ENCODE measurements around the gene C10orf90. TPM values are rescaled to one million over a fixed set of nuclear protein-coding genes. Genes with fewer than 3 reads are reported as not detected.

C10orf90 gene
- total RNA-seq, 2 donors from 2014 or later = not detected

DNA sequence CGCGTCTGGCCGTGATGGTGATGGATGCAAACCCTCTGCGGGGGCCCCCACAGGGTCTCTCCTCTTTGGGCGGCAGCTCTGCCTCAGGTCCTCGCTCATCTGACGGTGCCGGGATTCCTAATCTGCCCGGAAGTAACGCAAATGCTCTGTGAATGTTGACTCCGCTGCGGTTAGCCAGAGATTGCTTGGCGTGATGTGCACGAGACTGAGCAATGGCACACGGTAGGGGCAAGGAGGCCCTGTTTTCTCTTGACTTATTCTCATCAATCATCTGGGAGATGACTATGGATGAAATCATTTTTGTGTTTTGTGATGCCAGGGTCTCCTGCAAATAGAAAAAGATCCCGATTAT lies 165.8 kb downstream of the C10orf90 start:
- DNase-seq (no peak), ATAC-seq (replicated peaks in 1 of 2) (no peak)
- no peaks in the 10 kb centered on the region for H3K36me3 Mint-ChIP-seq (ENCODE audit: insufficient read depth in 2 of 2)
- H3K4me1 Mint-ChIP-seq (ENCODE audit: low read depth) = no peaks in the 10 kb centered on the region
- no peak overlapping the region for H3K27ac Mint-ChIP-seq
- H3K4me3 Mint-ChIP-seq = no peak overlapping the region
- no peaks in the 10 kb centered on the region for H3K9me3 Mint-ChIP-seq
- H3K27me3 Mint-ChIP-seq (ENCODE audit: low read depth) = peaks cover 6% of the 10 kb centered on the region

- peak in 1 of 2 donors; percentile 33 for ATAC-seq (replicated peaks in 1 of 2)
- no peak overlapping the region for H3K4me3 Mint-ChIP-seq
- peak in 1 of 2 donors; percentile 8 for DNase-seq
- H3K27ac Mint-ChIP-seq = no peak overlapping the region
- no peaks in the 10 kb centered on the region for H3K4me1 Mint-ChIP-seq (ENCODE audit: low read depth)
- H3K9me3 Mint-ChIP-seq = no peaks in the 10 kb centered on the region
- H3K27me3 Mint-ChIP-seq (ENCODE audit: low read depth) = peaks cover 6% of the 10 kb centered on the region
- no peaks in the 10 kb centered on the region for H3K36me3 Mint-ChIP-seq (ENCODE audit: insufficient read depth in 2 of 2)
Observed at GRCh38 chr10:126504063-126504760, 166.3 kb downstream of the C10orf90 start.

GRCh38 chr10:126503392-126504062 lies 167.0 kb downstream of the C10orf90 start:
- Mint-ChIP-seq H3K4me1 (ENCODE audit: low read depth) (no peaks in the 10 kb centered on the region), H3K27me3 (ENCODE audit: low read depth) (peaks cover 6% of the 10 kb centered on the region), H3K9me3 (no peaks in the 10 kb centered on the region), H3K27ac (no peak overlapping the region), H3K36me3 (ENCODE audit: insufficient read depth in 2 of 2) (no peaks in the 10 kb centered on the region), H3K4me3 (no peak overlapping the region)
- DNase-seq (no peak), ATAC-seq (replicated peaks in 1 of 2) (no peak)

- no peak overlapping the region for H3K27ac Mint-ChIP-seq
- ATAC-seq (replicated peaks in 1 of 2) (no peak), DNase-seq (no peak)
- H3K9me3 Mint-ChIP-seq = no peaks in the 10 kb centered on the region
- no peaks in the 10 kb centered on the region for H3K4me1 Mint-ChIP-seq (ENCODE audit: low read depth)
- no peak overlapping the region for H3K4me3 Mint-ChIP-seq
- H3K27me3 Mint-ChIP-seq (ENCODE audit: low read depth) = peaks cover 6% of the 10 kb centered on the region
- no peaks in the 10 kb centered on the region for H3K36me3 Mint-ChIP-seq (ENCODE audit: insufficient read depth in 2 of 2)
Observed at GRCh38 chr10:126502441-126502840, 168.1 kb downstream of the C10orf90 start.

DNA sequence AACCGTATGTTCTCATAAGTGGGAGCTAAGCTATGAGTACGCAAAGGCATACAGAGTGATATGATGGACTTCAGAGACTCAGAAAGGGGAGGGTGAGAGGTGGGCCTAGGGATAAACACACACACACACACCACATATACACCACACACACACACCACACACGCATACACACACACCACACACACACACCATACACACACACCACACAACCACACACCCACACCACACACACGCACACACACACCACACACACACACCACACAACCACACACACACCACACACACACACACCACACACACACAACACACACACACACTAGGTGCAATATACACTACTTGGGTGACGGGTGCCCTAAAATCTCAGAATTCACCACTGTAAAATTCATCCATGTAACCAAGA lies 168.7 kb downstream of the C10orf90 start:
- Mint-ChIP-seq H3K27me3 (ENCODE audit: low read depth) (peaks cover 6% of the 10 kb centered on the region), H3K9me3 (no peaks in the 10 kb centered on the region), H3K36me3 (ENCODE audit: insufficient read depth in 2 of 2) (no peaks in the 10 kb centered on the region), H3K4me3 (no peak overlapping the region), H3K27ac (no peak overlapping the region), H3K4me1 (ENCODE audit: low read depth) (no peaks in the 10 kb centered on the region)
- no peak for DNase-seq
- no peak for ATAC-seq (replicated peaks in 1 of 2)

GRCh38 chr10:126500866-126501265 lies 169.6 kb downstream of the C10orf90 start:
- Mint-ChIP-seq H3K27ac (no peak overlapping the region), H3K36me3 (ENCODE audit: insufficient read depth in 2 of 2) (no peaks in the 10 kb centered on the region), H3K9me3 (no peaks in the 10 kb centered on the region), H3K4me1 (ENCODE audit: low read depth) (no peaks in the 10 kb centered on the region), H3K27me3 (ENCODE audit: low read depth) (peaks cover 6% of the 10 kb centered on the region), H3K4me3 (no peak overlapping the region)
- DNase-seq = no peak
- ATAC-seq (replicated peaks in 1 of 2) = no peak

DNA sequence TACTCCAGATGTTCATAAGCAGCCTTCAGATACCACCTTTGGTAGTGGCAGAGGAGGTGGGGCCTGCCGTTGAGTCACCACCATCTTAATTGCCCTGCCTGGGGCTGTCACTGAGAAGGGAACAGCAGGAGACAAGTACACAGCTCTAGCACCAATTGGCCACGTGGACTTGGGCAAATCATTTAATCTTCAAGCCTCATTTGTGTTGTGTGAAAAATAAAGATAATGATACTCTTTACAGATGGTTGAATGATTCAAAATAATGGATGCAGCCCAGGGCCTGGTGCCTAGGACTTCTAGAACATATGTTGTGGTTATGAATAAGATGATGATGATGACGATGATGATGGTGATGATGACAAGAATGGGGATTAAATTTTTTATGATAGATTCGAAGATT lies 170.3 kb downstream of the C10orf90 start:
- H3K27ac Mint-ChIP-seq = no peak overlapping the region
- ATAC-seq (replicated peaks in 1 of 2) (no peak), DNase-seq (no peak)
- no peak overlapping the region for H3K4me3 Mint-ChIP-seq
- no peaks in the 10 kb centered on the region for H3K36me3 Mint-ChIP-seq (ENCODE audit: insufficient read depth in 2 of 2)
- no peaks in the 10 kb centered on the region for H3K4me1 Mint-ChIP-seq (ENCODE audit: low read depth)
- no peaks in the 10 kb centered on the region for H3K9me3 Mint-ChIP-seq
- H3K27me3 Mint-ChIP-seq (ENCODE audit: low read depth) = peaks cover 6% of the 10 kb centered on the region

GRCh38 chr10:126499744-126500143 lies 170.7 kb downstream of the C10orf90 start:
- Mint-ChIP-seq H3K4me1 (ENCODE audit: low read depth) (no peaks in the 10 kb centered on the region), H3K4me3 (no peak overlapping the region), H3K9me3 (no peaks in the 10 kb centered on the region), H3K36me3 (ENCODE audit: insufficient read depth in 2 of 2) (no peaks in the 10 kb centered on the region), H3K27me3 (ENCODE audit: low read depth) (peaks cover 6% of the 10 kb centered on the region), H3K27ac (no peak overlapping the region)
- ATAC-seq (replicated peaks in 1 of 2) = no peak
- DNase-seq = no peak

- DNase-seq (no peak), ATAC-seq (replicated peaks in 1 of 2) (no peak)
- Mint-ChIP-seq H3K4me3 (no peak overlapping the region), H3K27me3 (ENCODE audit: low read depth) (peaks cover 6% of the 10 kb centered on the region), H3K27ac (no peak overlapping the region), H3K9me3 (no peaks in the 10 kb centered on the region), H3K4me1 (ENCODE audit: low read depth) (no peaks in the 10 kb centered on the region), H3K36me3 (ENCODE audit: insufficient read depth in 2 of 2) (no peaks in the 10 kb centered on the region)
Observed at GRCh38 chr10:126497672-126498071, 172.8 kb downstream of the C10orf90 start.

DNA sequence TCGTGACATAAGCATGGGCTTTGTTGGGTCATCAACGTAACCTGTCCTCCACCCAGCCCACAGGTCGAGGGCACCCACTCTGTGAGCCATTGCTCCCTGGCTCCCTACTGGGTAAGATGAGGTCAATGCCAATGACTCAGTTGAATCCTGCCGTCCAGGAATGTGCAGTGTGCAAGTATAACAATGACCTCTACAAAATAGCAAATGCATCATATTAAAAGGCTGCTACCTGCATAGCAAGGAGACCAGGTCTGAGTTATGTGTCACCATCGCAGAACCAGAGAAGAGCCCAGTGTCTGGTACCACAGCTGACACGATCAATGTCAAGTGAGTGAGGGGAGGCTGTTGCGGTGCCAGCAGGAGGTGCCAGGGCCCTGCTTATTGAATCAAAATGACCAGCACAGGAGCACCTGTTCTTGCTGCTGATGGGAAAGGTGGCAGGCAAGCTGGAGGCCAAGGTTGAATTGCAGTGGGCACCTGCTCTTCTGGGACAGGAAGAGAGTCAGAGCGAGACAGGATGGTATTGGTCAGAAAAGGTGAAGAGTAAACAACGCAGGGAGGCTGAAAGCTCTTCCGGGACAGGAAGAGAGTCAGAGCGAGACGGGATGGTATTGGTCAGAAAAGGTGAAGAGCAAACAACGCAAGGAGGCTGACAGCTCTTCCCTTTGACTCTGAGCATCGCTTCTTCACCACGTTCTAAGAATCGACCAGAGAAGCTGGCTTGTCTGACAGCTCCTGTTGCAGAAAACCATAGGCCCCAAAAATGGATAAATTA lies 173.5 kb downstream of the C10orf90 start:
- H3K4me1 Mint-ChIP-seq (ENCODE audit: low read depth) = no peaks in the 10 kb centered on the region
- no peak for DNase-seq
- ATAC-seq (replicated peaks in 1 of 2) = peak in 1 of 2 donors; percentile 19
- no peaks in the 10 kb centered on the region for H3K36me3 Mint-ChIP-seq (ENCODE audit: insufficient read depth in 2 of 2)
- no peak overlapping the region for H3K4me3 Mint-ChIP-seq
- H3K9me3 Mint-ChIP-seq = no peaks in the 10 kb centered on the region
- no peak overlapping the region for H3K27ac Mint-ChIP-seq
- peaks cover under 1% of the 10 kb centered on the region for H3K27me3 Mint-ChIP-seq (ENCODE audit: low read depth)

- no peaks in the 10 kb centered on the region for H3K4me1 Mint-ChIP-seq (ENCODE audit: low read depth)
- DNase-seq (no peak), ATAC-seq (replicated peaks in 1 of 2) (no peak)
- no peaks in the 10 kb centered on the region for H3K36me3 Mint-ChIP-seq (ENCODE audit: insufficient read depth in 2 of 2)
- no peak overlapping the region for H3K27ac Mint-ChIP-seq
- no peaks in the 10 kb centered on the region for H3K27me3 Mint-ChIP-seq (ENCODE audit: low read depth)
- peaks cover 2 to 3% of the 10 kb centered on the region in 2 donors for H3K9me3 Mint-ChIP-seq
- H3K4me3 Mint-ChIP-seq = no peak overlapping the region
Observed at GRCh38 chr10:126491476-126491875, 179.0 kb downstream of the C10orf90 start.

GRCh38 chr10:126481181-126481580 lies 189.3 kb downstream of the C10orf90 start:
- H3K36me3 Mint-ChIP-seq (ENCODE audit: insufficient read depth in 2 of 2) = no peaks in the 10 kb centered on the region

GRCh38 chr10:126480648-126481047 lies 189.8 kb downstream of the C10orf90 start:
- DNase-seq (no peak), ATAC-seq (replicated peaks in 1 of 2) (no peak)
- Mint-ChIP-seq H3K4me3 (no peak overlapping the region), H3K9me3 (peaks cover 0 to 2% of the 10 kb centered on the region in 2 donors), H3K4me1 (ENCODE audit: low read depth) (no peaks in the 10 kb centered on the region), H3K27ac (no peak overlapping the region), H3K27me3 (ENCODE audit: low read depth) (no peaks in the 10 kb centered on the region), H3K36me3 (ENCODE audit: insufficient read depth in 2 of 2) (no peaks in the 10 kb centered on the region)

More at GRCh38 chr10:126481181-126481580, 189.3 kb downstream of the C10orf90 start:
- H3K4me1 Mint-ChIP-seq (ENCODE audit: low read depth) = no peaks in the 10 kb centered on the region
- no peak for DNase-seq
- H3K4me3 Mint-ChIP-seq = no peak overlapping the region
- no peaks in the 10 kb centered on the region for H3K27me3 Mint-ChIP-seq (ENCODE audit: low read depth)
- H3K27ac Mint-ChIP-seq = no peak overlapping the region
- peaks cover 0 to 2% of the 10 kb centered on the region in 2 donors for H3K9me3 Mint-ChIP-seq
- no peak for ATAC-seq (replicated peaks in 1 of 2)

All from activated T-cell treated with anti-CD3 and anti-CD28 coated beads, Interleukin-2, amount 50 U/mL, for 72 hours (primary cell).